AG09309 (cell line): ENCODE results near the gene EMID1.

ENCODE experiments used
- DNase-seq: peaks from one replicate; pipeline ENCODE4 v3.0.0-alpha.2; 2010; ENCODE audit warnings: low read depth
- H3K4me3 ChIP-seq: 2 replicates; pipeline ENCODE4 v1.5.1; 2011; ENCODE audit warnings: mild to moderate bottlenecking, low read depth, low read length, moderate library complexity; ENCODE audit not compliant: control insufficient read depth
- TF ChIP-seq, protein P1 (sequence below): IDR thresholded peaks from 2 replicates; pipeline ENCODE4 v1.5.1; 2011; ENCODE audit warnings: mild to moderate bottlenecking, low read depth, low read length, inconsistent platforms; ENCODE audit not compliant: insufficient read depth, control insufficient read depth; ENCODE audit errors: missing control alignments

The EMID1 gene

DNA sequence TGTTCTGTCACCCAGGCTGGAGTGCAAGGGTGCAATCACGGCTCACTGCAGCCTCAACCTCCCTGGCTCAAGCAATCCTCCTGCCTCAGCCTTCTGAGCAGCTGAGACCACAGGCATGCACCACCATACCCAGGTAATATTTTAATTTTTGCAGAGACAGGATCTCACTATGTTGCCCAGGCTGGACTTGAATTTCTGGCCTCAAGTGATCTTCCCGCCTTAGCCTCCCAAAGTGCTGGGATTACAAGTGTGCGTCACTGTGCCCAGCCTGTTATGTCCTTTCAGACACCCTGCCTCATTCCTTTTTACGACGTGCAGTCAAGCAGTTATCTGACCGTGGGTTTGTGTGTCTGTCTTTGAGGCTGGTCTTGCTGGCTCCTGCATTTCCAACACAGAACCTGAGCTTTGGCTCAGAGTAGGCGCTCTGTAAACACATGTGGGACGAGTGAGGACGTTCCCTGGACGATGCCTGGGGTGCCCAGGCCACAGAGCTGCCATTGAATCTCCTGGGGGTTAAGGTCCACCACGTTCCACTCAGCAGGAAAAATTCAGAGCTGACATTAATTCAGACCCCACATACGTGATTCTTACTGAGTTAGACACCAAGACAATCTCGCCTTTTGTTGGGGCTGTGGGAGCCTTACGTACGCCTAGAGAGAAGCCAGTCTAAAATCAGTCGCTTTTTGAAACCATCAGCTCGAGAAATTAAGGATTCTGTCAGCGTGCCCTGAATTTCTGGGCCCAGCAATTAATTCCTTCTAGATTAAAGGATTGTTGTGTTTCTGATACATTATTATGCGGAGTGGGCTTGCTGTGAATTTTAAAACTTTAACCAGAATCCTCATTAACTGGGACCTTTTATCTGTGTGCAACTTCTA lies 21.5 kb upstream of the EMID1 start:
- DNase-seq = no peak
- H3K4me3 ChIP-seq = no peak overlapping the region
- TF ChIP-seq, protein P1, sequence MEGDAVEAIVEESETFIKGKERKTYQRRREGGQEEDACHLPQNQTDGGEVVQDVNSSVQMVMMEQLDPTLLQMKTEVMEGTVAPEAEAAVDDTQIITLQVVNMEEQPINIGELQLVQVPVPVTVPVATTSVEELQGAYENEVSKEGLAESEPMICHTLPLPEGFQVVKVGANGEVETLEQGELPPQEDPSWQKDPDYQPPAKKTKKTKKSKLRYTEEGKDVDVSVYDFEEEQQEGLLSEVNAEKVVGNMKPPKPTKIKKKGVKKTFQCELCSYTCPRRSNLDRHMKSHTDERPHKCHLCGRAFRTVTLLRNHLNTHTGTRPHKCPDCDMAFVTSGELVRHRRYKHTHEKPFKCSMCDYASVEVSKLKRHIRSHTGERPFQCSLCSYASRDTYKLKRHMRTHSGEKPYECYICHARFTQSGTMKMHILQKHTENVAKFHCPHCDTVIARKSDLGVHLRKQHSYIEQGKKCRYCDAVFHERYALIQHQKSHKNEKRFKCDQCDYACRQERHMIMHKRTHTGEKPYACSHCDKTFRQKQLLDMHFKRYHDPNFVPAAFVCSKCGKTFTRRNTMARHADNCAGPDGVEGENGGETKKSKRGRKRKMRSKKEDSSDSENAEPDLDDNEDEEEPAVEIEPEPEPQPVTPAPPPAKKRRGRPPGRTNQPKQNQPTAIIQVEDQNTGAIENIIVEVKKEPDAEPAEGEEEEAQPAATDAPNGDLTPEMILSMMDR = no peak

DNA sequence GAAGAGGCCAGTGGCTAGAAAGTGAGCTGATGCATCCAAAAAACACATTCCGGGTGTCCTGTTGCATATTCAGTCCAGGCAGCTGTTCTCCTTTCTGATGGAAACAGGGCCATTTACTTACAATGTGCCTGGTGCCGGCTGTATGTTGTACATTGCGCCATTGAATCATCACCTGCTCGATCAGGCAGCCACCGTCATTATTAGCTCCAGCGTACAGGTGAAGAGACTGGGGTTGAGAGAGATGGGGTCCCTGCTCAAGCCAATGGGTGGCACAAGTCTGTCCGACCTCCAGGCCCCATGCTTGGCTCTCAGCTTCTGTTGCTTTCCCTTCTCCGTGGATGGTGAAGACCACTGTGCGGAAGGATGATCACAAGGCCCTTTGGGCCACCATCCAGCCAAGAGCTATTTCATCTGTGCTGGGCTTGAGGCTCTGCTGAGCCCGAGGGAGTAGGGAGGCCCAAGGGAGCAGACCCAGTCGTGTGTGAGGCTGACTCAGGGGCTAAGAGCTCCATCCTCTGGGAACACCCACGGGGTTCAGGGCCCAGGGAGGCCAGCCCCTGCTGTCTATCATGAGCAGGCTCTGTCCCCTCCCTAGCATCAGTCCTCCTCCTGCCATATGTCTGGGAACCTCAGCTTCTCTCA lies 20.7 kb upstream of the EMID1 start:
- H3K4me3 ChIP-seq = no peak overlapping the region
- TF ChIP-seq, protein P1 = no peak
- DNase-seq = no peak

DNA sequence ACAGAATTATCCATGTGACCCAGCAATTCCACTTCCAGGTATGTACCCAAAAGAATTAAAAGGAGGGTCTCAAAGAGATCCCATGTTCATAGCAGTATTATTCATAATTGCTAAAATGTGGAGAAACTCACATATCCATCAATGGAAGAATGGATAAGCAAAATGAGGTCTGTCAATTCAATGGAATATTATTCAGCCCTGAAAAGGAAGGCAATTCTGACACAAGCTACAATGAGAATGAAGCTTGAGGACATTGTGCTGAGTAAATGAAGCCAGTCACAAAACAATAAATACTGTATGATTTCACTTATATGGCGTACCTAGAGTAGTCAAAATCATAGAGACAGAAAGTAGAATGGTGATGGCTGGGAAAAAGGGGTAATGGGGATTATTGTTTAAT lies 19.4 kb upstream of the EMID1 start:
- no peak for DNase-seq
- no peak overlapping the region for H3K4me3 ChIP-seq
- TF ChIP-seq, protein P1 = no peak

DNA sequence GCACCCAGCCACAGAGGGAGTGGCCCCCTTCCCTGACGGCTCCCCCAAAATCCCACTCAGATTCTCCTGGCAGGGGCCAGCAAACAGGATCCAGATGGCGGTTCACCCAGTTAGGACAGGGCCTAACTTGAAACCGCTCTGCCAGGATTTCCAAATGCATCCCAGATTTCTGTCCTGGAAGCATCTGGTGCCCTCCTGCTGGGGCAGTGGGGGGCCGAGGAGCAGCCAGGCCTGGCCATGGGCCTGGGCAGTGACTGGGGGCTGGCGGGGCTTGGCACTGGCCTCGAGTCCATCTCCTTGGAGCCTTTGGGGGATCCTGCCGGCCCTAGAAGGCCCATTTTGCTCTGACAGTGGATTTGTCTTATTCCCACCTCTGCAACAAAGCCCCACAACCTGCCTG lies 17.9 kb upstream of the EMID1 start:
- no peak overlapping the region for H3K4me3 ChIP-seq
- TF ChIP-seq, protein P1 = no peak
- no peak for DNase-seq

GRCh38 chr22:29190051-29190450 lies 15.6 kb upstream of the EMID1 start:
- TF ChIP-seq, protein P1 = no peak

GRCh38 chr22:29190918-29191317 lies 14.8 kb upstream of the EMID1 start:
- DNase-seq = no peak
- no peak overlapping the region for H3K4me3 ChIP-seq

More at GRCh38 chr22:29190051-29190450, 15.6 kb upstream of the EMID1 start:
- no peak for DNase-seq
- H3K4me3 ChIP-seq = no peak overlapping the region

More at GRCh38 chr22:29190918-29191317, 14.8 kb upstream of the EMID1 start:
- TF ChIP-seq, protein P1 = no peak
